ENCODE results near the gene PDE9A. TPM values are rescaled to one million over a fixed set of nuclear protein-coding genes. Genes with fewer than 3 reads are reported as not detected.

PDE9A gene
- total RNA-seq, 1 experiment from 2014 or later, result 44.8 TPM

GRCh38 chr21:42680429-42680828 lies 27.0 kb downstream of the PDE9A start:
- no peaks in the 10 kb centered on the region for H3K27me3 Mint-ChIP-seq (ENCODE audit: low read depth)

More at GRCh38 chr21:42680429-42680828, 27.0 kb downstream of the PDE9A start:
- H3K36me3 Mint-ChIP-seq, result peaks cover 15% of the 10 kb centered on the region
- DNase-seq (ENCODE audit: low spot score) (no peak), ATAC-seq (no peak)
- no peak overlapping the region for H3K27ac Mint-ChIP-seq
- no peak overlapping the region for H3K4me3 Mint-ChIP-seq
- peaks cover 17% of the 10 kb centered on the region for H3K4me1 Mint-ChIP-seq
- TF ChIP-seq SMAD4 (CRISPR knock-in tag; IDR thresholded peaks at IDR 0.05) (no peak), TEAD4 (CRISPR knock-in tag; IDR thresholded peaks at IDR 0.05) (no peak), ZNF317 (CRISPR knock-in tag; IDR thresholded peaks at IDR 0.05; ENCODE audit: borderline replicate concordance, low read depth) (no peak), ZNF671 (CRISPR knock-in tag; IDR thresholded peaks at IDR 0.05) (no peak), E2F1 (CRISPR knock-in tag; IDR thresholded peaks at IDR 0.05) (no peak), CBFB (CRISPR knock-in tag; IDR thresholded peaks at IDR 0.05; ENCODE audit: low read depth) (no peak), ZMAT4 (CRISPR knock-in tag; IDR thresholded peaks at IDR 0.05) (no peak), NR2C2 (CRISPR knock-in tag; IDR thresholded peaks at IDR 0.05) (no peak), TCF7 (CRISPR knock-in tag; IDR thresholded peaks at IDR 0.05; ENCODE audit: low read depth) (no peak), TEAD1 (CRISPR knock-in tag; IDR thresholded peaks at IDR 0.05) (no peak), ZNF281 (CRISPR knock-in tag; IDR thresholded peaks at IDR 0.05) (no peak), ATF1 (CRISPR knock-in tag; IDR thresholded peaks at IDR 0.05) (no peak), ZNF423 (CRISPR knock-in tag; IDR thresholded peaks at IDR 0.05) (no peak), ZBTB43 (CRISPR knock-in tag; IDR thresholded peaks at IDR 0.05) (no peak), NR1H2 (CRISPR knock-in tag; IDR thresholded peaks at IDR 0.05) (no peak), IRF1 (CRISPR knock-in tag; IDR thresholded peaks at IDR 0.05) (no peak), CREM (CRISPR knock-in tag; IDR thresholded peaks at IDR 0.05) (no peak), OVOL2 (CRISPR knock-in tag; IDR thresholded peaks at IDR 0.05; ENCODE audit: borderline replicate concordance) (no peak)
- ChIA-PET CTCF (interaction anchor here (4.2 kb wide), 1 partner anchor 87 kb away, joined by 26 read pairs; no protein-coding TSS in a partner anchor), POLR2A (no interaction called here)
- no peaks in the 10 kb centered on the region for H3K9me3 Mint-ChIP-seq

All from WTC11 (cell line).